ENCODE measurements around the gene MCF2L2.
"Not testable (repeated sequence)": the region's sequence is repeated elsewhere in the genome, so short reads cannot be mapped to it uniquely, and the experiment has no call there.

The MCF2L2 gene

GRCh38 chr3:183392186-183393034 is 36.0 kb downstream of the MCF2L2 start:
- DNase-seq = no peak

DNA sequence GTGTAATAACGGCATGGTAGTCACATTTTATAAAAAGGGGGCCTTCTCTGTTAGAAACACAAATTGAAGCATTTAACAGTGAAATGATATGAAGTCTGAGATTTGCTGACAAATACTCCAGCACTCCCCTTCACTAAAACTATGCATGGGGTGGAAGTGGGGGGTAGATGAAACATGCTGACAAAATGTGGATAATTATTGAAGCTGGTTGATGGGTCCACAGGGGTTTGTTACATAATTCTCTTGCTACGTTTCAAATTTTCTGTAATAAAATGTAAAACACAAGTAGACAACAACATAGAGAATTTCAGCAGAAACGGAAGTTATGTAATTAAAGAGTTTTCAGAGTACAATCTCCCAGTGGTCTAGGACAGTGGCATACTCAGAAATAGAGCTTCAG is 37.0 kb downstream of the MCF2L2 start:
- DNase-seq = no peak

DNA sequence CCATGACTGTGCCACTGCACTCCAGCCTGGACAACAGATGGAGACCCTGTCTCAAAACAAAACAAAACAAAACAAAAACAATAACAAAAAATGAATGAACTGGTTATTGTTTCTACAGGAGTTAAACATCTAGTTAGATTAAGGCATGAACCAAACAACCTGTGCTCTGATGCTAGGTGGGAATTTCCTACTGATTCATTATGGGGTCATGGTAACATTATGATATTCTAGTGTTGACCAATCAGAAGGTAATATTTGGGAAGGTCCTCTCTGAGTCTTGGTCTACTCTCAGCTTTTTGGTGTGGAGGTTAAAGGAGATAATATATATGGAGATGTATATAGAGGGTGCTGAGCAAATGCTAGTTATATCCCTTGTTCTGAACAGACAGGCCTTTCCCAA is 37.6 kb downstream of the MCF2L2 start:
- no peak for DNase-seq

DNA sequence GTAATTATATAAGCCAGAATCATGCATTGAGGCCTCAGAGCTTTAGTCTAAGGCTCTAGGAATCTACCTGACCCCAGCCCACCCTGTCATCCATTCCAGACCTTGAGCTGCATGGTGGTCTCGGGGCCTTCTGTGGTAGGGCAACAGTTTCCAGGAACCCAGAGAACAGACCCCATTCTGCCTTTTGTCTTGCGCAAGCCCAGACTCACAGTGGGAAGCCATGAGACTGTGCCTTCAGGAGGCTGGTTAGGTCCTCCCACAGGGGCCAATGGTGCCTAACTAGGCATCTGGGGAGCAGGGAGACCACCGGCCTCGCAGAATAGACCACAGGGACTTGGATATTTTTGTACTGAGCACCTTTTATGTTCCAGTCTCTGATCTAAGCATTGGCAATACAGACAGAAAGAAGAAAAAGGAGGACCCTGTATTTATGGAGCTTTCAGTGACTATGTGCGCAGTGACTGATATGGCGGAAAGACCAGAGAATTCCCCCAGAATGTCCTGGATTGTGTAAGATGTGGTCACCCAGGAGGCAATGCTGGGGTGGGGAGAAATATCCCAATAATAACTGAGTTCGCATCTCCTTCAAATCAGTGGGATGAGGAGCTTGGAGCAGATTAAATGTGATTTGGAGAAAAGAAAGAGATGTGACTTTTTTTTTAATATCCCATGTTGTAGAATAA is 40.1 kb downstream of the MCF2L2 start:
- DNase-seq = no peak

- no peak for DNase-seq
Observed at GRCh38 chr3:183387797-183388196, 40.6 kb downstream of the MCF2L2 start.

DNA sequence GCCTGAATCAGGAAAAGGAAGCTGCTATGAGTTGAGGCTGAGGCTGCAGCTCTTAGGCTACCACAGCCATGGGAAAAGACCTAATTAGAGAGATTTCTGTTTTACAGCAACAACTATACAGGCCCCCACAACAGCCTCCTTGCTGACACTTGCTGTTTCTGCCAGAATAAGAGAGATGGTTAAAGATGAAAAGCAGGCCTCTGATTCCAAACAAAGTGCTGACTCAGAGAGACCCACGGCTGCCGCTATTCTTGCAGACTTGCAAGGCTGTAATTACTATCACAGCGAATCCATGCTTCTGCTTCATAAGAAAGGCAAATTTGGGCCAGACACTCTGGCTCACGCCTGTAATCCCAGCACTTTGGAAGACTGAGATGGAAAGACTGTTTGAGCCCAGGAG is 41.8 kb downstream of the MCF2L2 start:
- DNase-seq = no peak

DNA sequence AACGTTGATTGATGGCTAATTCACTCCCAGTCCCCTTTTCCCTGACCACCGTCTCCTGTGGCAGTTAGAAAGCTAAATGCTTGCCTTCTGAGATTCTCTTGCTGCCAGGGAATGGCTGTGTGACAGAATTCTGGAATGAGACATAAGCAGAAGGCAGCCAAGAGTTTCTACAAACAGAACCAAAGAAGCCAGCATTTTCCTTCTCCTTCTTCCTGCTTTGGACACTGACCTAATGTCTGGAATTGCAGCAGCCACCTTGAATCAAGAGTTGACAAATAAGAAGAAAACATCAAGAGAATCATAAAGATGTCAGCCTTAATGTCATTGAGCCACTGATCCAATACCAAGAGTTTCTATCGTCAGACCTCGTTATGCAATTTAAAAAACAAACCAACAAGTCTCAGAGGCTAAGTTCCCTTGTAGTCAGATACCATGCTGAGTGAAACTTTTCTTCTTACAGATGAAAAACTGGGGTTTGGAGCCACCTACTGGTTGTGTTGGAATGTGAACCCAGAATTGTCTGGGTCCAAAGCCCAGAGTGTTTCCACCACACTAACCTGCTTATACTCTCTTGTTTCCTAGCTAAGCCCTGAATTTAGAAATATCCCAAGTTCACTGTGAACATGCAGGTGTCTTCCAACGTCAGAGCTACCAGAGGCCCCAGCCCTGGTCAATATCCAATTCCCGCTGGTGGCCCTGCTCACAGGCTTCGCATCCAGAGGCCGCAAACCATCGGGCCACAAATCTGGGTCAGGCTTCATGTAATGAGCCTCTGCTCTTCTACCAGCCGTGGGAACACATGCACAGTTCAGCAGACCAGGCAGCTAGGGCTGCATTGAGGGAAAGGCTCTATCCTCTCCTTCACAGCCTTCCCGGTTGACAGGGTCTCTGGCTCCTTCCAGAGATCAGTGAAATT is 42.5 kb downstream of the MCF2L2 start:
- peak; percentile 61 for DNase-seq

GRCh38 chr3:183381673-183382072 is 46.7 kb downstream of the MCF2L2 start:
- DNase-seq = no peak

DNA sequence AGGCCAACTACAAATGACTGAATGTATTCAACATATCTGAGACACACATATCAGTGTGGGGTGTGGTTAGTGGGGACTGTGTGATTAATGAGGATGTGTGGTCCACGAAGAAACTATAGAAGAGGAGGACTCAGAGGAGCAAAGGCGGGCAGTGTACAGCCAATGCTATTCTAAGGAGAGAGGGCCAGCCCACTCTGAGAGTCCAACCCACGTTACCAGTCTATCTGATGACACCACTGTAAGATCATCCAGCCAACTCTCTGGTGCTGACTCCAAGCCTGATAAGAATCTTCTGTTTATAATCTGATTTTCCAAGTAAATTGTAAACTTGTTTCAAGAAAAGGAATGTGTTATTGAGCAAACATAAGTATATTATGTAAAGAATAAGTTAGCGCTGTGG is 47.2 kb downstream of the MCF2L2 start:
- DNase-seq = no peak

GRCh38 chr3:183378951-183379350 is 49.5 kb downstream of the MCF2L2 start:
- DNase-seq = no peak

DNA sequence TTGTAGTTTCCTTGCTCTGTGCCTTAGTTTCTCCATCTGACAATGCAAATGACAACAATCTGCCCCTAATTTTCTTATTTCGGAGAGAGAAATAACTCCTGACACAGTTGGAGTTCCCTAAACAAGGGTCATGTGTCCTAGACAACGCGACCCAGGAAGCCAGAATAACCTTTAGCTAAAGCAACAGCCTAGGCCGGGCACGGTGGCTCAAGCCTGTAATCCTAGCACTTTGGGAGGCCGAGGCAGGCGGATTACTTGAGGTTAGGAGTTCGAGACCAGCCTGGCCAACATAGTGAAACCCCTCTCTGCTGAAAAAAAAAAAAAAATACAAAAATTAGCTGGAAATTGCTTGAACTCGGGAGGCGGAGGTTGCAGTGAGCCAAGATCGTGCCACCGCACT is 49.9 kb downstream of the MCF2L2 start:
- no peak for DNase-seq

GRCh38 chr3:183378008-183378407 is 50.4 kb downstream of the MCF2L2 start:
- DNase-seq = no peak

DNA sequence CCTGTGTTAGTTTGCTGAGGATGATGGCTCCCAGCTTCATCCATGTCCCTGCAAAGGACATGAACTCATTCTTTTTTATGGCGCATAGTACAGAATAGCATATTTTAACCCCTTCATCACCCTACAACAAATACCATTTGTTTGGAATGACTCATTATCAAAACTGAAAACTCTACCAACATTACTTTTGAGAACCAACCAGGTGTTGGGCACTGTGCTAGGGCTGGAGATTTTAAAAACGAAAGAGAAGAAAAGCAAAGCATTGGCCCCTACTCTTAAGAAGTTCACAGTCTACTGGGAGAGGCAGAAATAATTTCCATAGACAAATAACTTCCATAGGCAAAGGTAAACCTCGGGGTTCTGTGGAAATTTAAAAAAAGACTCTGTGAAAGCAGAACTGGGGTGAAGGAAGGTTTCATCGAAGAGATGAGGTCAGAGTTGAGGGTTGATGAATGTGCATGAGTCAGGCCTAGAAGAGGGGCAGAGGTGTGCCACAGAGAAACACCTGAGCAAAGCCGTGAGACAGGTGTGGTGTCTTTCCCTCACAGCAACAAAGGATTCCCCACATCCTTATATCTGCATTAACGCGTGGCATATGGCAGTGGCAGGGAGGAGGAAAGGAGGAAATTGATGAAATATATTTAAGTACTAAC is 51.0 kb downstream of the MCF2L2 start:
- no peak for DNase-seq

- no peak for DNase-seq
Observed at GRCh38 chr3:183375787-183376186, 52.6 kb downstream of the MCF2L2 start.

DNA sequence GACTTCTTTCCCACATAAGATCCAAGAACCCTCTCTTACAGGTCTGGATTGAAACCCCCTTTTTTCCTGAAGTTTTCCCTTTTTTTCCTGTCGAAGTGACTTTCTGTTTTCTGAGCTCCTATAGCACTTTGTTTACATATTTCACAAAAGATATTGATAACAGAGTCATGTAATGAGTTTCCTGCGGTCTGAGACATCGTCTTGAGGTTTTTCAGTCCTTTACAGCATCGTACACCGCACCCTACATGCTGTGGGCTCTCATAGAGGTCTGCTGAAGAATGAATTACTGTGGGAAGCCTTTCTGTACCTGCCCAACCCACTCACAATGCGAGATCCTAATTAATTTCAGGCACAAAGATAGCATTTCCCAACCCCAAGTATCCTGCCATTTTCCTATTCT is 53.1 kb downstream of the MCF2L2 start:
- DNase-seq = no peak

DNA sequence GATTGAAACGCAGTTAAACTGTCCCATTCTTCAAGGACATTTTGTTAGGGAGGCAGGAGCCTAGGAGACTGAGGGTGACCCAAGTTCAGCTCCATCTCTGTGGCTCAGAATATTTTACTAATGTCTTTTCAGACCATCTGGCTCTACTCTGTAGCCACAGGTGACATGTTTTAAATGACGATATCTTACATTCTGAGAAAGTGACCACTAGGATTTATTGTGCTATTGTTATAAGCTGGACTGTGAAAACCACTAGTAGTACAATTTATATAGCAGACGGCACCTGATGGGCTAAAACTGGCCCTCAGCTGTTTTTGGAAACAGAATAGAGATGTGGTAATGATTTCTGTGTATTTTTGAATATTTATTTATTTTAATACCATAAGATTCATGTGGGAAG is 55.5 kb downstream of the MCF2L2 start:
- no peak for DNase-seq

DNA sequence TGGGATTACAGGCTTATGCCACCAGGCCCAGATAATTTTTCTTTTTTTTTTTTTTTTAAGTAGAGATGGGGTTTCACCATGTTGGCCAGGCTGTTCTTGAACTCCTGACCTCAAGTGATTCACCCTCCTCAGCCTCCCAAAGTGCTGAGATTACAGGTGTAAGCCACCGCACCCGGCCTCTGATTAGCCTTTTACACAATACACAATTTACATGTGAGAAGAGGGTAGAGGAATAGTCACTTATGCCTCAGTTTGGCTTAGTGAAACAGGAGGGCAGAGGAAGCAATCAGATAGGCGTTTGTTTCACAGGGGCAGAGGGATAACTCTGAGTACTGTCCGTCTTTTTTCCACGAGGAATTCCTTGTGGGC is 56.8 kb downstream of the MCF2L2 start:
- not testable (repeated sequence) for DNase-seq

GRCh38 chr3:183370391-183370790 is 58.0 kb downstream of the MCF2L2 start:
- DNase-seq = no peak

- no peak for DNase-seq
Observed at GRCh38 chr3:183369627-183370026, 58.8 kb downstream of the MCF2L2 start.

DNA sequence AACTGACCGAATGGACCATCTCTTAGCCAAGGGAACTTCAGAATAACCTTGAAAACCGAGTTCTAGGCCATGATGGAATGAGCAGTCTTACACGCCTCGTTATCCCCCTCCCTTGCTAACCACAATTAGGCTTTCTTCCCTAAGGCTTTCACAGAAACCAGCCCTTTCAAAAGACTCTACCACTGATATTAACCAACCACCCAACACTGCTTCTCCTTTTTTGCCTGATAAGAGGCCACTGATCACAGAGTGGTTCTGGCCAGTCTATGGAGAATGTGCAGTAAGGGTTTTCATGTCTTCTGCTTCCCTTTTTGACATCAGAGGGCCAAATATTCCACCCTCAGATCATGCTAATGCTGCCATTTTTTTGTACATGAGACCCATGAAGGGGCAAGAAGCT is 59.3 kb downstream of the MCF2L2 start:
- DNase-seq = no peak

GRCh38 chr3:183360971-183361624 is 67.3 kb downstream of the MCF2L2 start:
- DNase-seq = no peak

GRCh38 chr3:183359036-183359435 is 69.4 kb downstream of the MCF2L2 start:
- no peak for DNase-seq

All from CD4-positive, alpha-beta T cell treated with Interleukin-6 for 4 hours (primary cell).